AML-193 (cell line): ENCODE measurements around the gene RTKN2.

ENCODE experiments used
- DNase-seq, 2 experiments: peaks; one replicate each; lab custom pipeline; 2025; lab: John Stamatoyannopoulos, UW

RTKN2 gene

GRCh38 chr10:62172465-62172864 is 96.2 kb downstream of the RTKN2 start:
- no peak for DNase-seq

- no peak for DNase-seq
Observed at GRCh38 chr10:62171791-62172190, 96.9 kb downstream of the RTKN2 start.

- DNase-seq, result no peak
Observed at GRCh38 chr10:62170732-62171131, 97.9 kb downstream of the RTKN2 start.

GRCh38 chr10:62166331-62167131 is 102.1 kb downstream of the RTKN2 start:
- no peak for DNase-seq

GRCh38 chr10:62165803-62166202 is 102.8 kb downstream of the RTKN2 start:
- DNase-seq, result no peak

- no peak for DNase-seq
Observed at GRCh38 chr10:62163024-62163423, 105.6 kb downstream of the RTKN2 start.

- no peak for DNase-seq
Observed at GRCh38 chr10:62162261-62162981, 106.2 kb downstream of the RTKN2 start.

- no peak for DNase-seq
Observed at GRCh38 chr10:62159351-62159750, 109.3 kb downstream of the RTKN2 start.

- DNase-seq, result no peak
Observed at GRCh38 chr10:62157601-62158000, 111.0 kb downstream of the RTKN2 start.

GRCh38 chr10:62155054-62155680 is 113.5 kb downstream of the RTKN2 start:
- no peak for DNase-seq

- no peak for DNase-seq
Observed at GRCh38 chr10:62154231-62154630, 114.4 kb downstream of the RTKN2 start.

GRCh38 chr10:62153191-62153590 is 115.5 kb downstream of the RTKN2 start:
- DNase-seq, result no peak

GRCh38 chr10:62149621-62150020 is 119.0 kb downstream of the RTKN2 start:
- DNase-seq, result no peak

- DNase-seq, result no peak
Observed at GRCh38 chr10:62148155-62148554, 120.5 kb downstream of the RTKN2 start.

- no peak for DNase-seq
Observed at GRCh38 chr10:62147425-62147824, 121.2 kb downstream of the RTKN2 start.

GRCh38 chr10:62136931-62137330 is 131.7 kb downstream of the RTKN2 start:
- no peak for DNase-seq

GRCh38 chr10:62133618-62134017 is 135.0 kb downstream of the RTKN2 start:
- DNase-seq, result no peak
